ENCODE data around the gene BORCS5. TPM values are rescaled to one million over a fixed set of nuclear protein-coding genes. Genes with fewer than 3 reads are reported as not detected.

BORCS5 gene
- total RNA-seq, 2 donors from 2014 or later, result 5.6 to 18.4 TPM

- WGBS, 2 donors, result 53 to 56% methylated on average over 12 of the region's 12 CpGs
Observed at GRCh38 chr12:12333407-12334366, 23.2 kb upstream of the BORCS5 start.

GRCh38 chr12:12334367-12335040, 22.4 kb upstream of the BORCS5 start:
- intact Hi-C loops (cut with DNase I), result loop anchor here (10.0 kb wide), 1 partner anchor 60 kb away; no protein-coding TSS in a partner anchor
- H3K27ac ChIP-seq, result peak overlapping the region in 3 of 4 donors; percentile 69 to 83 (median 71)
- ATAC-seq, result peak; percentile 21

More at GRCh38 chr12:12333407-12334366, 23.2 kb upstream of the BORCS5 start:
- DNase-seq (peak; percentile 74 to 91 (median 84)), ATAC-seq (peak; percentile 90)
- TF ChIP-seq CTCF (IDR thresholded peaks at IDR 0.05) (no peak), POLR2A (IDR thresholded peaks at IDR 0.05) (peak in 2 of 3 donors; percentile 27 to 37)
- Histone ChIP-seq H3K27me3 (no peaks in the 10 kb centered on the region), H3K36me3 (replicated peaks in 1 of 2; ENCODE audit: insufficient read depth in 1 of 2, low read depth in 2 of 2) (no peaks in the 10 kb centered on the region), H3K27ac (peak overlapping the region; percentile 59 to 83 (median 70)), H3K4me1 (peaks cover 51% of the 10 kb centered on the region), H3K4me3 (no peak overlapping the region), H3K9me3 (no peaks in the 10 kb centered on the region)
- intact Hi-C loops (cut with DNase I), result loop anchor here (10.0 kb wide), 1 partner anchor 59 kb away; no protein-coding TSS in a partner anchor

GRCh38 chr12:12336049-12336411, 20.8 kb upstream of the BORCS5 start:
- no peak for ATAC-seq
- Histone ChIP-seq H3K27ac (peak overlapping the region in 2 of 4 donors; percentile 17 to 25), H3K4me1 (peaks cover 51% of the 10 kb centered on the region), H3K27me3 (no peaks in the 10 kb centered on the region), H3K4me3 (no peak overlapping the region), H3K36me3 (replicated peaks in 1 of 2; ENCODE audit: insufficient read depth in 1 of 2, low read depth in 2 of 2) (no peaks in the 10 kb centered on the region), H3K9me3 (no peaks in the 10 kb centered on the region)
- TF ChIP-seq POLR2A (IDR thresholded peaks at IDR 0.05), result no peak
- TF ChIP-seq CTCF (IDR thresholded peaks at IDR 0.05), result no peak
- 71 to 72% methylated on average over 5 of the region's 5 CpGs for WGBS, 2 donors
- intact Hi-C loops (cut with DNase I), result loop anchor here (10.0 kb wide), 1 partner anchor 61 kb away; no protein-coding TSS in a partner anchor
- peak in 3 of 4 donors; percentile 41 to 57 (median 52) for DNase-seq

More at GRCh38 chr12:12334367-12335040, 22.4 kb upstream of the BORCS5 start:
- peak; percentile 48 to 71 (median 53) for DNase-seq
- no peak overlapping the region for H3K4me3 ChIP-seq
- no peaks in the 10 kb centered on the region for H3K9me3 ChIP-seq
- no peaks in the 10 kb centered on the region for H3K27me3 ChIP-seq
- WGBS, 2 donors, result 22 to 25% methylated on average over 10 of the region's 10 CpGs
- TF ChIP-seq CTCF (IDR thresholded peaks at IDR 0.05) (peak; percentile 59 to 84 (median 70)), POLR2A (IDR thresholded peaks at IDR 0.05) (no peak)
- peaks cover 51% of the 10 kb centered on the region for H3K4me1 ChIP-seq
- no peaks in the 10 kb centered on the region for H3K36me3 ChIP-seq (replicated peaks in 1 of 2; ENCODE audit: insufficient read depth in 1 of 2, low read depth in 2 of 2)

GRCh38 chr12:12336511-12336910, 20.4 kb upstream of the BORCS5 start:
- WGBS, 2 donors, result 85 to 92% methylated on average over 1 of the region's 1 CpG
- Histone ChIP-seq H3K36me3 (replicated peaks in 1 of 2; ENCODE audit: insufficient read depth in 1 of 2, low read depth in 2 of 2) (no peaks in the 10 kb centered on the region), H3K4me1 (peaks cover 46% of the 10 kb centered on the region), H3K4me3 (no peak overlapping the region), H3K27me3 (no peaks in the 10 kb centered on the region), H3K27ac (peak overlapping the region in 1 of 4 donors; percentile 15), H3K9me3 (no peaks in the 10 kb centered on the region)
- no peak for ATAC-seq
- TF ChIP-seq CTCF (IDR thresholded peaks at IDR 0.05) (no peak), POLR2A (IDR thresholded peaks at IDR 0.05) (no peak)
- no peak for DNase-seq
- intact Hi-C loops (cut with DNase I), result loop anchor here (10.0 kb wide), 1 partner anchor 62 kb away; no protein-coding TSS in a partner anchor

Measured in body of pancreas (tissue), 4 donors.